Naive thymus-derived CD4-positive, alpha-beta T cell (primary cell): ENCODE data around the gene LPP. TPM values are rescaled to one million over a fixed set of nuclear protein-coding genes. Genes with fewer than 3 reads are reported as not detected.

ENCODE experiments used
- ATAC-seq: fragments of 150-1000 bp; cut with Tn5 transposase; 2 replicates; pipeline ENCODE4 v1.10.0; 2021; ENCODE audit warnings: mild to moderate bottlenecking, moderate library complexity
- CTCF ChIA-PET: fragments of 350-600 bp; sonication (Branson Sonifier 250); formaldehyde crosslinking; loops from one replicate; lab custom pipeline; 2021; ENCODE audit warnings: antibody characterized with exemption; lab: Charles Lee
- POLR2A ChIA-PET: fragments of 350-600 bp; sonication (Branson Sonifier 250); formaldehyde crosslinking; loops from one replicate; lab custom pipeline; 2021; ENCODE audit warnings: antibody characterized with exemption, inconsistent platforms; lab: Charles Lee
- DNase-seq, 9 donors: peaks; one replicate each; pipeline versions ENCODE4 v3.0.0 to v3.0.0-alpha.2; 2020 to 2022; ENCODE audit warnings: mixed read lengths in 1 of 9
- H3K27ac ChIP-seq: one replicate; pipeline ENCODE4 v1.7.0; 2013; ENCODE audit warnings: mild to moderate bottlenecking, low read depth, low read length, moderate library complexity
- H3K27me3 ChIP-seq, 2 donors: one replicate each; pipeline ENCODE4 v1.7.0; 2013; ENCODE audit warnings: low read length in 2 of 2, mild to moderate bottlenecking in 2 of 2, moderate library complexity in 2 of 2; ENCODE audit not compliant: control insufficient read depth in 2 of 2, insufficient read depth in 2 of 2
- H3K36me3 ChIP-seq, 3 experiments: 1 replicate in 2 of 3; 2 replicates in 1 of 3; pipeline ENCODE4 v1.7.0; 2013; ENCODE audit warnings: low read length in 3 of 3, mild to moderate bottlenecking in 3 of 3, moderate library complexity in 1 of 3; ENCODE audit not compliant: insufficient read depth in 3 of 3, control insufficient read depth in 2 of 3
- H3K4me1 ChIP-seq, 2 donors: one replicate each; pipeline ENCODE4 v1.7.0; 2013; ENCODE audit warnings: low read length in 2 of 2, mild to moderate bottlenecking in 2 of 2, moderate library complexity in 1 of 2; ENCODE audit not compliant: control insufficient read depth in 2 of 2, insufficient read depth in 2 of 2
- H3K4me3 ChIP-seq: 2 replicates; pipeline ENCODE4 v1.7.0; 2013; ENCODE audit warnings: mild to moderate bottlenecking, low read length
- H3K9me3 ChIP-seq, 3 experiments: 1 replicate in 2 of 3; 2 replicates in 1 of 3; pipeline ENCODE4 v1.7.0; 2013; ENCODE audit warnings: low read length in 3 of 3; ENCODE audit not compliant: control insufficient read depth in 2 of 3
- H3K27ac Mint-ChIP-seq, 9 donors: one replicate each; pipeline ENCODE4 v1.8.0; 2020 to 2022; ENCODE audit warnings: mixed read lengths in 9 of 9, mild to moderate bottlenecking in 8 of 9, moderate library complexity in 5 of 9, inconsistent platforms in 2 of 9
- H3K27me3 Mint-ChIP-seq, 5 donors: one replicate each; pipeline ENCODE4 v1.8.0; 2021 to 2022; ENCODE audit warnings: mixed read lengths in 5 of 5, mild to moderate bottlenecking in 1 of 5
- H3K36me3 Mint-ChIP-seq, 5 donors: one replicate each; pipeline ENCODE4 v1.8.0; 2020 to 2022; ENCODE audit warnings: mixed read lengths in 5 of 5, mild to moderate bottlenecking in 3 of 5, inconsistent platforms in 1 of 5
- H3K4me1 Mint-ChIP-seq, 7 donors: one replicate each; pipeline ENCODE4 v1.8.0; 2020 to 2022; ENCODE audit warnings: mixed read lengths in 7 of 7, mild to moderate bottlenecking in 3 of 7, inconsistent platforms in 1 of 7
- H3K4me3 Mint-ChIP-seq, 10 donors: one replicate each; pipeline ENCODE4 v1.8.0; 2020 to 2022; ENCODE audit warnings: mild to moderate bottlenecking in 10 of 10, mixed read lengths in 10 of 10, moderate library complexity in 6 of 10, inconsistent platforms in 2 of 10
- H3K9me3 Mint-ChIP-seq, 11 donors: one replicate each; pipeline ENCODE4 v1.8.0; 2020 to 2022; ENCODE audit warnings: mixed read lengths in 11 of 11, mild to moderate bottlenecking in 4 of 11, inconsistent platforms in 1 of 11, moderate library complexity in 1 of 11
- intact Hi-C, 2 donors: fragments of 100-400 bp; cut with micrococcal nuclease; formaldehyde crosslinking; loops; one replicate each; pipeline ENCODE4 v1.15.1; 2023
- polyA plus RNA-seq, 2 donors: library from polyadenylated mRNA; unstranded; fragments of 300-500 nt; fragmentation: Illumina TruSeq; gene quantifications; one replicate each; pipeline ENCODE4 v1.2.3, GENCODE V29; 2021
- total RNA-seq, 6 experiments: library from RNA in 5 of 6; stranded (reverse) in 5 of 6; gene quantifications; 1 replicate in 5 of 6; 2 replicates in 1 of 6; pipeline ENCODE4 v1.2.3 and lab custom pipeline; 2021 to 2026

LPP gene
- total and polyA plus RNA-seq, 7 experiments from 2014 or later, result 10.3 to 95.2 (median 19.5) TPM

- Mint-ChIP-seq H3K36me3 (peaks cover 0 to 24% (median 6%) of the 10 kb centered on the region in 5 donors), H3K9me3 (peaks cover 0 to 2% (median 0%) of the 10 kb centered on the region in 11 donors), H3K27ac (no peak overlapping the region), H3K4me1 (peaks cover 0 to 12% (median 0%) of the 10 kb centered on the region in 7 donors), H3K4me3 (no peak overlapping the region), H3K27me3 (no peaks in the 10 kb centered on the region)
- no peak for DNase-seq
- Histone ChIP-seq H3K4me3 (no peak overlapping the region), H3K27me3 (no peaks in the 10 kb centered on the region), H3K9me3 (no peaks in the 10 kb centered on the region), H3K27ac (no peak overlapping the region), H3K4me1 (no peaks in the 10 kb centered on the region), H3K36me3 (no peaks in the 10 kb centered on the region)
- ChIA-PET CTCF (interaction anchor here (0.6 kb wide), 2 partner anchors 27 to 102 kb away, joined by 3 read pairs; no protein-coding TSS in a partner anchor), POLR2A (no interaction called here)
- intact Hi-C loops, result no loop called here
- ATAC-seq, result no peak
Observed at GRCh38 chr3:188533612-188534357, 379.8 kb downstream of the LPP start.

- DNase-seq, result no peak
- Histone ChIP-seq H3K9me3 (no peaks in the 10 kb centered on the region), H3K27ac (no peak overlapping the region), H3K27me3 (no peaks in the 10 kb centered on the region), H3K4me1 (no peaks in the 10 kb centered on the region), H3K36me3 (no peaks in the 10 kb centered on the region), H3K4me3 (no peak overlapping the region)
- H3K4me1 Mint-ChIP-seq, result peaks cover 0 to 12% (median 0%) of the 10 kb centered on the region in 7 donors
- no peak overlapping the region for H3K27ac Mint-ChIP-seq
- POLR2A ChIA-PET, result no interaction called here
- H3K4me3 Mint-ChIP-seq, result no peak overlapping the region
- peaks cover 0 to 21% (median 6%) of the 10 kb centered on the region in 5 donors for H3K36me3 Mint-ChIP-seq
- intact Hi-C loops, result no loop called here
- CTCF ChIA-PET, result no interaction called here
- peaks cover 0 to 5% (median 0%) of the 10 kb centered on the region in 11 donors for H3K9me3 Mint-ChIP-seq
- H3K27me3 Mint-ChIP-seq, result no peaks in the 10 kb centered on the region
- ATAC-seq, result no peak
Observed at GRCh38 chr3:188534633-188535032, 380.7 kb downstream of the LPP start.

- H3K27me3 ChIP-seq, result no peaks in the 10 kb centered on the region
- CTCF ChIA-PET, result interaction anchor here (0.6 kb wide), 1 partner anchor 59 kb away, joined by 3 read pairs; no protein-coding TSS in a partner anchor
- H3K4me1 ChIP-seq, result no peaks in the 10 kb centered on the region
- no peaks in the 10 kb centered on the region for H3K9me3 ChIP-seq
- Mint-ChIP-seq H3K27ac (no peak overlapping the region), H3K9me3 (peaks cover 0 to 5% (median 0%) of the 10 kb centered on the region in 11 donors), H3K27me3 (no peaks in the 10 kb centered on the region), H3K4me3 (no peak overlapping the region), H3K4me1 (peaks cover 0 to 18% (median 5%) of the 10 kb centered on the region in 7 donors), H3K36me3 (peaks cover 0 to 16% (median 9%) of the 10 kb centered on the region in 5 donors)
- DNase-seq (no peak), ATAC-seq (no peak)
- intact Hi-C loops, result no loop called here
- POLR2A ChIA-PET, result no interaction called here
- H3K27ac ChIP-seq, result no peak overlapping the region
- no peaks in the 10 kb centered on the region for H3K36me3 ChIP-seq
- no peak overlapping the region for H3K4me3 ChIP-seq
Observed at GRCh38 chr3:188537606-188538005, 383.6 kb downstream of the LPP start.

- intact Hi-C loops, result no loop called here
- CTCF ChIA-PET, result no interaction called here
Observed at GRCh38 chr3:188539037-188539436, 385.1 kb downstream of the LPP start.

GRCh38 chr3:188539631-188540194, 385.8 kb downstream of the LPP start:
- Mint-ChIP-seq H3K4me3 (no peak overlapping the region), H3K36me3 (peaks cover 4 to 33% (median 22%) of the 10 kb centered on the region in 5 donors), H3K27ac (no peak overlapping the region), H3K9me3 (peaks cover 0 to 10% (median 0%) of the 10 kb centered on the region in 11 donors), H3K27me3 (no peaks in the 10 kb centered on the region), H3K4me1 (peaks cover 0 to 17% (median 5%) of the 10 kb centered on the region in 7 donors)
- H3K4me1 ChIP-seq, result no peaks in the 10 kb centered on the region
- H3K27ac ChIP-seq, result no peak overlapping the region
- DNase-seq, result no peak
- intact Hi-C loops, result no loop called here
- H3K9me3 ChIP-seq, result no peaks in the 10 kb centered on the region
- POLR2A ChIA-PET, result interaction anchor here (0.6 kb wide), 1 partner anchor 35 kb away, joined by 3 read pairs; no protein-coding TSS in a partner anchor
- ATAC-seq, result no peak
- CTCF ChIA-PET, result no interaction called here
- no peaks in the 10 kb centered on the region for H3K36me3 ChIP-seq
- no peaks in the 10 kb centered on the region for H3K27me3 ChIP-seq
- no peak overlapping the region for H3K4me3 ChIP-seq

More at GRCh38 chr3:188539037-188539436, 385.1 kb downstream of the LPP start:
- ATAC-seq (no peak), DNase-seq (no peak)
- Histone ChIP-seq H3K27me3 (no peaks in the 10 kb centered on the region), H3K9me3 (no peaks in the 10 kb centered on the region), H3K27ac (no peak overlapping the region), H3K4me1 (no peaks in the 10 kb centered on the region), H3K4me3 (no peak overlapping the region), H3K36me3 (no peaks in the 10 kb centered on the region)
- H3K9me3 Mint-ChIP-seq, result peaks cover 0 to 10% (median 0%) of the 10 kb centered on the region in 11 donors
- no peak overlapping the region for H3K27ac Mint-ChIP-seq
- no peak overlapping the region for H3K4me3 Mint-ChIP-seq
- H3K4me1 Mint-ChIP-seq, result peaks cover 0 to 17% (median 5%) of the 10 kb centered on the region in 7 donors
- peaks cover 4 to 31% (median 22%) of the 10 kb centered on the region in 5 donors for H3K36me3 Mint-ChIP-seq
- no peaks in the 10 kb centered on the region for H3K27me3 Mint-ChIP-seq
- POLR2A ChIA-PET, result interaction anchor here (0.6 kb wide), 2 partner anchors 36 to 372 kb away, joined by 3 read pairs; no protein-coding TSS in a partner anchor

GRCh38 chr3:188542196-188542595, 388.2 kb downstream of the LPP start:
- ChIA-PET POLR2A (no interaction called here), CTCF (interaction anchor here (0.6 kb wide), 1 partner anchor 1343 kb away, joined by 3 read pairs; no protein-coding TSS in a partner anchor)
- no peak overlapping the region for H3K27ac Mint-ChIP-seq

More at GRCh38 chr3:188542196-188542595, 388.2 kb downstream of the LPP start:
- Mint-ChIP-seq H3K4me3 (no peak overlapping the region), H3K9me3 (peaks cover 0 to 10% (median 0%) of the 10 kb centered on the region in 11 donors), H3K36me3 (peaks cover 4 to 30% (median 24%) of the 10 kb centered on the region in 5 donors), H3K4me1 (peaks cover 0 to 17% (median 4%) of the 10 kb centered on the region in 7 donors), H3K27me3 (no peaks in the 10 kb centered on the region)
- no peak for ATAC-seq
- no peak overlapping the region for H3K4me3 ChIP-seq
- no peaks in the 10 kb centered on the region for H3K36me3 ChIP-seq
- DNase-seq, result no peak
- no peak overlapping the region for H3K27ac ChIP-seq
- intact Hi-C loops, result no loop called here
- H3K4me1 ChIP-seq, result peaks cover 0 to 3% of the 10 kb centered on the region in 2 donors
- no peaks in the 10 kb centered on the region for H3K27me3 ChIP-seq
- no peaks in the 10 kb centered on the region for H3K9me3 ChIP-seq
